SU-DHL-6 (cell line): ENCODE measurements around the gene PLK2.

ENCODE experiments used
- H2AFZ ChIP-seq: fragments of 200-600 bp; sonication (generic); 2 replicates; pipeline ENCODE4 v1.6.1; 2014; ENCODE audit warnings: low read depth, mild to moderate bottlenecking, moderate library complexity, mixed read lengths, antibody characterized with exemption, low read length; ENCODE audit not compliant: severe bottlenecking
- H3F3A ChIP-seq: fragments of 200-600 bp; shearing (Covaris generic); 2 replicates; pipeline ENCODE4 v1.6.0; 2016; ENCODE audit warnings: antibody characterized with exemption, mild to moderate bottlenecking; ENCODE audit not compliant: insufficient read depth
- H3K27ac ChIP-seq: fragments of 200-600 bp; sonication (generic); 2 replicates; pipeline ENCODE4 v1.5.1; 2016; ENCODE audit warnings: low read depth, mild to moderate bottlenecking, low read length, moderate library complexity, mixed read lengths
- H3K27me3 ChIP-seq: fragments of 200-600 bp; sonication (generic), shearing (Covaris generic); 2 replicates; pipeline ENCODE4 v1.6.0; 2014; ENCODE audit warnings: mild to moderate bottlenecking, low read length
- H3K36me3 ChIP-seq: fragments of 200-600 bp; sonication (generic); 2 replicates; pipeline ENCODE4 v1.6.1; 2014; ENCODE audit warnings: mild to moderate bottlenecking, low read length, mixed read lengths
- H3K4me2 ChIP-seq: fragments of 300-600, 200-600 bp; shearing (Covaris generic), sonication (generic); 2 replicates; pipeline ENCODE4 v1.6.0; 2014; ENCODE audit warnings: low read length, low read depth, mild to moderate bottlenecking; ENCODE audit not compliant: poor library complexity, severe bottlenecking
- H3K4me3 ChIP-seq: fragments of 200-600 bp; sonication (generic); 2 replicates; pipeline ENCODE4 v1.5.1; 2014; ENCODE audit warnings: antibody characterized with exemption, low read length, mild to moderate bottlenecking, mixed read lengths; ENCODE audit not compliant: insufficient read depth, poor library complexity, severe bottlenecking
- H3K79me2 ChIP-seq: fragments of 200-600 bp; sonication (generic); 2 replicates; pipeline ENCODE4 v1.6.1; 2014; ENCODE audit warnings: mild to moderate bottlenecking, low read length, moderate library complexity; ENCODE audit not compliant: insufficient read depth
- H3K9ac ChIP-seq: fragments of 200-600 bp; sonication (generic); 2 replicates; pipeline ENCODE4 v1.7.0; 2014; ENCODE audit warnings: mild to moderate bottlenecking, low read length
- H3K9me2 ChIP-seq: fragments of 200-600 bp; sonication (generic); replicated peaks from 2 replicates; pipeline ENCODE4 v1.6.1; 2014; ENCODE audit warnings: low read length; ENCODE audit not compliant: insufficient read depth
- H3K9me3 ChIP-seq: fragments of 200-600 bp; sonication (generic); 2 replicates; pipeline ENCODE4 v1.6.1; 2014; ENCODE audit warnings: low read length, mixed read lengths; ENCODE audit not compliant: insufficient read depth
- H4K20me1 ChIP-seq: fragments of 200-600 bp; sonication (generic); 2 replicates; pipeline ENCODE4 v1.6.1; 2014; ENCODE audit warnings: low read depth, mild to moderate bottlenecking, antibody characterized with exemption, low read length, moderate library complexity, mixed read lengths
- EZH2phosphoT487 ChIP-seq: fragments of 200-600 bp; sonication (generic), shearing (Covaris generic); conservative IDR thresholded peaks from 2 replicates; pipeline ENCODE4 v1.6.1; 2018; ENCODE audit warnings: mild to moderate bottlenecking, antibody characterized with exemption, low read length, moderate library complexity, mixed read lengths
- TF ChIP-seq, protein P1 (sequence below): fragments of 200-600 bp; sonication (generic); IDR thresholded peaks from one replicate; pipeline ENCODE4 v1.5.1; 2017; ENCODE audit warnings: antibody characterized with exemption, mild to moderate bottlenecking, low read length, moderate library complexity; ENCODE audit not compliant: insufficient read depth, poor library complexity, severe bottlenecking

PLK2 gene

DNA sequence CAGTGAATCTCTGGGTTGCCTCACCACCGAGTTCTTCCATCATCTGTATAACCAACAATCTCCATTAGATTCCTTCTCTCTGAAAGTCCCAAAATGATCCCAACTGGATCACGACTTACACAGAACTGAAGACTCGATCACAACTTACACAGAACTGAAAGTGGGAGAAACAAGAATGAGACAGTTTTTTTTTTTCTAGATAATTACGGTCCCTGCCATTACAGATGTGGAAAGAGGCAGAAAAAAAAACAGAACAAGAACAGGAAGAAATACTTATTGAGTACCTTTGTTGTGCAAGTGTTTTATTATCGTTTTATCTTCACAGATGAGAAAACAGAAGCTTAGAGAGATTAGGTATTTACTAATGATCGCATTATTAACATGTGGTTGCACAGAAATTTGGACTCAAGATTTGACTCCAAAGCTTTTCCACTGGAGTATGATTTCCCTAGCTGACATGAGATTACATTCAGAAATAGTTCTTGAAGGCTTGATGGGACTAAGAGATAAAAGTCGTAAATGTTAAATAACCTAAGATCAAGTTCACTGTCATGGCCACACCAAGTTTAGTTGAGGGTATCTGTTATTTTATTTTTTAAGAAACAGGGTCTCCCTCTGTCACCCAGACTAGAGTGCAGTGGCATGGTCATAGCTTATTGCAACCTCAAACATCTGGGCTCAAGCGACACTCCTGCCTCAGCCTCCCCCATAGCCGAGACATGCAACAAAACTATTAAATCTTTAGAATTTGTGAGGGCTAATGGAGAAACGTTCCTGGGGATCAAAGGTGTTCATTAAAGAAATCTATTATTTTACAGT lies 8.9 kb downstream of the PLK2 start:
- Histone ChIP-seq H3K36me3 (no peaks in the 10 kb centered on the region), H3K27ac (no peak overlapping the region)

DNA sequence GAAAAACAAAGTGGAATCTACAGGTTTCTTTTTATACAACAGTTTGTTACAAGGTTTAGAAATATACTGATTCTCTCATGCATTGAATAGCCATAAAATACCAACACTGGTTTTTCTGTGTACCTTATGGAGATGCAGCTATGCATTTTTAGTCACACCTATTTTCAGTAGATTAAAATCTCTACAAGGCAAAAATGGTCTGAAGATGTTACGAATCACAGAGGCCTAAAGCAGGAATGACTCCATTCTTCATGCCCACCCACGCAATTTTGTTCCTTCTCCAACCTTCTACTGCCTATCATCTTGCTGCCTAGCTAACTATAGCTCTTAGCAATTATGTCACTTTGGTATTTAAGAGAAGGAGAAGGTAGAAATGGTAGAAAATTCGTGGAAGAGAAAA lies 9.9 kb downstream of the PLK2 start:
- H3K4me3 ChIP-seq: no peak overlapping the region
- no peaks in the 10 kb centered on the region for H3K79me2 ChIP-seq
- no peak overlapping the region for H3K4me2 ChIP-seq
- H3K9me2 ChIP-seq: no peaks in the 10 kb centered on the region
- H3K9ac ChIP-seq: no peak overlapping the region
- H2AFZ ChIP-seq: no peak overlapping the region
- H4K20me1 ChIP-seq: no peaks in the 10 kb centered on the region
- no peak overlapping the region for H3K27ac ChIP-seq
- no peaks in the 10 kb centered on the region for H3K36me3 ChIP-seq
- no peaks in the 10 kb centered on the region for H3K9me3 ChIP-seq
- TF ChIP-seq EZH2phosphoT487: no peak
- TF ChIP-seq, protein P1, sequence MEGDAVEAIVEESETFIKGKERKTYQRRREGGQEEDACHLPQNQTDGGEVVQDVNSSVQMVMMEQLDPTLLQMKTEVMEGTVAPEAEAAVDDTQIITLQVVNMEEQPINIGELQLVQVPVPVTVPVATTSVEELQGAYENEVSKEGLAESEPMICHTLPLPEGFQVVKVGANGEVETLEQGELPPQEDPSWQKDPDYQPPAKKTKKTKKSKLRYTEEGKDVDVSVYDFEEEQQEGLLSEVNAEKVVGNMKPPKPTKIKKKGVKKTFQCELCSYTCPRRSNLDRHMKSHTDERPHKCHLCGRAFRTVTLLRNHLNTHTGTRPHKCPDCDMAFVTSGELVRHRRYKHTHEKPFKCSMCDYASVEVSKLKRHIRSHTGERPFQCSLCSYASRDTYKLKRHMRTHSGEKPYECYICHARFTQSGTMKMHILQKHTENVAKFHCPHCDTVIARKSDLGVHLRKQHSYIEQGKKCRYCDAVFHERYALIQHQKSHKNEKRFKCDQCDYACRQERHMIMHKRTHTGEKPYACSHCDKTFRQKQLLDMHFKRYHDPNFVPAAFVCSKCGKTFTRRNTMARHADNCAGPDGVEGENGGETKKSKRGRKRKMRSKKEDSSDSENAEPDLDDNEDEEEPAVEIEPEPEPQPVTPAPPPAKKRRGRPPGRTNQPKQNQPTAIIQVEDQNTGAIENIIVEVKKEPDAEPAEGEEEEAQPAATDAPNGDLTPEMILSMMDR: no peak
- no peaks in the 10 kb centered on the region for H3K27me3 ChIP-seq
- no peaks in the 10 kb centered on the region for H3F3A ChIP-seq

More for the DNA sequence above, 8.9 kb downstream of the PLK2 start:
- Histone ChIP-seq H3K4me3 (no peak overlapping the region), H3K4me2 (no peak overlapping the region), H3F3A (no peaks in the 10 kb centered on the region), H3K9me3 (no peaks in the 10 kb centered on the region), H3K9me2 (no peaks in the 10 kb centered on the region), H3K79me2 (no peaks in the 10 kb centered on the region), H4K20me1 (no peaks in the 10 kb centered on the region), H3K9ac (no peak overlapping the region), H3K27me3 (no peaks in the 10 kb centered on the region), H2AFZ (no peak overlapping the region)
- TF ChIP-seq EZH2phosphoT487: no peak
- TF ChIP-seq, protein P1: no peak

- Histone ChIP-seq H3K27me3 (no peaks in the 10 kb centered on the region), H3K9me2 (no peaks in the 10 kb centered on the region), H3K9ac (no peak overlapping the region), H3K27ac (no peak overlapping the region), H3K4me3 (no peak overlapping the region), H3K4me2 (no peak overlapping the region), H4K20me1 (no peaks in the 10 kb centered on the region), H3K79me2 (no peaks in the 10 kb centered on the region), H3K36me3 (no peaks in the 10 kb centered on the region), H3F3A (no peaks in the 10 kb centered on the region), H2AFZ (no peak overlapping the region), H3K9me3 (no peaks in the 10 kb centered on the region)
- TF ChIP-seq EZH2phosphoT487: no peak
- TF ChIP-seq, protein P1: no peak
Observed at GRCh38 chr5:58447226-58447625, 12.7 kb downstream of the PLK2 start.
